ENCODE measurements around the gene PNPLA7. TPM values are rescaled to one million over a fixed set of nuclear protein-coding genes. Genes with fewer than 3 reads are reported as not detected.

The PNPLA7 gene
- total and polyA plus RNA-seq, 4 donors: 0.79 to 8.9 (median 7.7) TPM

DNA sequence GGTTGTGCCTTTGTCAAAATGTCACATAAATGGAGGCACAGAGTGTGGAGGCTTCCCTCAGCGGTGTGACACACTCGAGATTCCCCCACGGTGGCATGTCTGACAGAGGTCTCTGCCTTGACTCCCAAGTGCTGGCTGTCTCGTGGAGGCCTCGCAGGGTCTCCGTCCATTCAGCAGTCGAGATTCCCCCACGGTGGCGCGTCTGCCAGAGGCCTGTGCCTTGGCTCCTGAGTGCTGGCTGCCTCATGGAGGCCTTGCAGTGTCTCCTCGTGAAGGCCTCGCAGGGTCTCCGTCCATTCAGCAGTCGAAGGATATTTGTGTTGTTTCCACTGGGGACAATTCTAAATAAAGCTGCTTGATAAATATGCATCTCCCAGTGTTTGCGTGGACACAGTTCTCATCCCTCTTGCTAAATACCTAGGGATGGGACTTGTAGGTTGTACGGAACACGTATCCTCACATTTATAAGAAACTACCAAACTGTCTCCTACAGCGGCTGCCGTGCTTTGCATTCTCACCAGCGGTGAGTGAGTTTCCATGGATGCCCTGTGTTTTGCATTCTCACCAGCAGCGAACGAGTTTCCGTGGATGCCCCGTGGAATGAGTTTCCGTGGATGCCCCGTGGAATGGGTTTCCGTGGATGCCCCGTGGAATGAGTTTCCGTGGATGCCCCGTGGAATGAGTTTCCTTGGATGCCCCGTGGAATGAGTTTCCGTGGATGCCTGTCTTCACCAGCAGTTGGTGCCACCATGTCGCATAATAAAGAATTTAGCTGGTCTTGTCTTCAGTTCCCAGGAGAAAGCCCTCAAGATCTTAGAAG, 25.8 kb downstream of the PNPLA7 start:
- ATAC-seq (ENCODE audit: insufficient read depth, low FRiP score) (no peak), DNase-seq (no peak)
- no peaks in the 10 kb centered on the region for H3K4me1 ChIP-seq (ENCODE audit: control insufficient read depth in 5 of 5, insufficient read depth in 5 of 5, low read length in 5 of 5)
- H3K27me3 ChIP-seq (ENCODE audit: control insufficient read depth in 3 of 3, insufficient read depth in 3 of 3, low read length in 2 of 3): no peaks in the 10 kb centered on the region
- no peak overlapping the region for H3K9ac ChIP-seq (ENCODE audit: insufficient read depth in 1 of 2, low read length in 2 of 2)
- no peaks in the 10 kb centered on the region for H3K9me3 ChIP-seq (ENCODE audit: control insufficient read depth in 4 of 4, insufficient read depth in 3 of 4, low read length in 3 of 4)
- peaks cover 0 to 3% (median 0%) of the 10 kb centered on the region in 4 donors for H3K36me3 ChIP-seq (ENCODE audit: control insufficient read depth in 4 of 4, insufficient read depth in 4 of 4, low read length in 4 of 4)
- 97% methylated on average over 33 of the region's 33 CpGs for WGBS, 2 donors
- TF ChIP-seq, protein P1, sequence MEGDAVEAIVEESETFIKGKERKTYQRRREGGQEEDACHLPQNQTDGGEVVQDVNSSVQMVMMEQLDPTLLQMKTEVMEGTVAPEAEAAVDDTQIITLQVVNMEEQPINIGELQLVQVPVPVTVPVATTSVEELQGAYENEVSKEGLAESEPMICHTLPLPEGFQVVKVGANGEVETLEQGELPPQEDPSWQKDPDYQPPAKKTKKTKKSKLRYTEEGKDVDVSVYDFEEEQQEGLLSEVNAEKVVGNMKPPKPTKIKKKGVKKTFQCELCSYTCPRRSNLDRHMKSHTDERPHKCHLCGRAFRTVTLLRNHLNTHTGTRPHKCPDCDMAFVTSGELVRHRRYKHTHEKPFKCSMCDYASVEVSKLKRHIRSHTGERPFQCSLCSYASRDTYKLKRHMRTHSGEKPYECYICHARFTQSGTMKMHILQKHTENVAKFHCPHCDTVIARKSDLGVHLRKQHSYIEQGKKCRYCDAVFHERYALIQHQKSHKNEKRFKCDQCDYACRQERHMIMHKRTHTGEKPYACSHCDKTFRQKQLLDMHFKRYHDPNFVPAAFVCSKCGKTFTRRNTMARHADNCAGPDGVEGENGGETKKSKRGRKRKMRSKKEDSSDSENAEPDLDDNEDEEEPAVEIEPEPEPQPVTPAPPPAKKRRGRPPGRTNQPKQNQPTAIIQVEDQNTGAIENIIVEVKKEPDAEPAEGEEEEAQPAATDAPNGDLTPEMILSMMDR (IDR thresholded peaks at IDR 0.05; ENCODE audit: control extremely low read depth, extremely low read depth): no peak
- H3K27ac ChIP-seq (ENCODE audit: low read depth in 1 of 2, low read length in 1 of 2): no peak overlapping the region
- no peak overlapping the region for H3K4me3 ChIP-seq

DNA sequence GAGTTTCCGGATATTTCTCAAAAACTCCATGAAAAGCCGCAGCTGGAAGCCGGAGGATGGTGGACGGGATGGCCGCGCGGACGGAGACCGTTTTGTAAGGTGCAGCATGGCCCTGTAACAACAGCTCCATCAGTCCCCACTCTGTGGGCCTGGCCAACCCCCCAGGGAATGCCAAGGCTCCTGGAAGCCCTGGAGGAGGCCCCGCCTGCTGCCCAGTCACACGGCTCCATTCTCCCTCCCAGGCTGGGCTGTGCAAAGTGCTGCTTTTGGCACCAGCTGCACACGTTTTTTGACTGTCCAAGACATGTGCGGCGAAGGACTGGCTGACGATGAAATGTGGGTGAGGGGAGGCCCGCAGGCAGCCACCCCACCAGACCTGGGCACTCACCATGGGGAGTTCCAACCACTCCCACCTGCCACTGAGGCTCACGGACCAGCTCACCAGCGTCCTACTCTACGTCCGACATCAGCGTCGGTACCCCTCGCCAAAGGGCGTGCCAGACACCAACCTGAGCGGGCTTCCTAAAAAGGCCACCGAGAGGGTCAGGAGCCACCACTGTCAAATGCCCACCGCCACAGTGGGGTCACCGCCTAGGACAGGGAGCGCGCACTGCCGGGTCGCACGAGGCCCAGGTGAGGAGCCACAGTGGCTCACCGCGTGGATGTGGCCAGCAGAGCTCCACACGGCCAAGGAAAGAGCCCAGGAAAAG, 27.3 kb downstream of the PNPLA7 start:
- whole genome bisulfite sequencing, 2 donors: 92 to 95% methylated on average over 36 of the region's 36 CpGs
- Histone ChIP-seq H3K27ac (ENCODE audit: low read depth in 1 of 2, low read length in 1 of 2) (no peak overlapping the region), H3K9ac (ENCODE audit: insufficient read depth in 1 of 2, low read length in 2 of 2) (no peak overlapping the region), H3K4me3 (no peak overlapping the region), H3K36me3 (ENCODE audit: control insufficient read depth in 4 of 4, insufficient read depth in 4 of 4, low read length in 4 of 4) (peaks cover 0 to 3% (median 0%) of the 10 kb centered on the region in 4 donors), H3K27me3 (ENCODE audit: control insufficient read depth in 3 of 3, insufficient read depth in 3 of 3, low read length in 2 of 3) (no peaks in the 10 kb centered on the region), H3K4me1 (ENCODE audit: control insufficient read depth in 5 of 5, insufficient read depth in 5 of 5, low read length in 5 of 5) (no peaks in the 10 kb centered on the region), H3K9me3 (ENCODE audit: control insufficient read depth in 4 of 4, insufficient read depth in 3 of 4, low read length in 3 of 4) (no peaks in the 10 kb centered on the region)
- no peak for DNase-seq
- ATAC-seq (ENCODE audit: insufficient read depth, low FRiP score): no peak
- TF ChIP-seq, protein P1 (IDR thresholded peaks at IDR 0.05; ENCODE audit: control extremely low read depth, extremely low read depth): no peak

DNA sequence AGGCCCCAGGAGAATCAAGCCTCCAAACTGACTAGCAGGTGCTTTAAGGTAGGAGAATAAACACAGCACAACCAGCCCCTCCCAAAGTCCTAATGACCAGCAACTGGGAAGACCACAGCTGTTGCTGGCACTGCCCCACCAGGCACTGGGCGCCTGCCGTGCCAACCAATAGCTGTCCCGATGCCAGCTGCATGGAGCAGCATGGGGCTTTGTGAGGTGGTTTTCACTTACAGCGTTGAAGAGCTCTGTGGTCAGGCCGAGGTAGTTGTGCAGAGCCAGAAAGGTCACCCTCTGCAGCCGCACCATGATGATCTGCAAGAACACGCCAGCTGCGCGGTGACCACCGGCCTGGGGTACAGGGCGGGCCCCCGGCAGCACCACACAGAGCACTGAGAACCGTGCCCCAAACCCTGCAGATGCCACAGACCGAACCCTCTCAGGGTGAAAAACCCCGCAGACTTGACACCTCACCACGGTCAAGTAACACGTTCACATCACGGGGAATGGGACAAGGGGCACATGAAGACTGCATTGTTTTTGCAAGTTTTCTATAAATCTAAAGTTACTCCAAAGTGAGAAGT, 28.7 kb downstream of the PNPLA7 start:
- WGBS, 2 donors: 90 to 94% methylated on average over 17 to 18 of the region's 18 CpGs
- Histone ChIP-seq H3K9me3 (ENCODE audit: control insufficient read depth in 4 of 4, insufficient read depth in 3 of 4, low read length in 3 of 4) (no peaks in the 10 kb centered on the region), H3K27ac (ENCODE audit: low read depth in 1 of 2, low read length in 1 of 2) (no peak overlapping the region), H3K9ac (ENCODE audit: insufficient read depth in 1 of 2, low read length in 2 of 2) (no peak overlapping the region), H3K4me3 (no peak overlapping the region), H3K27me3 (ENCODE audit: control insufficient read depth in 3 of 3, insufficient read depth in 3 of 3, low read length in 2 of 3) (no peaks in the 10 kb centered on the region), H3K4me1 (ENCODE audit: control insufficient read depth in 5 of 5, insufficient read depth in 5 of 5, low read length in 5 of 5) (no peaks in the 10 kb centered on the region), H3K36me3 (ENCODE audit: control insufficient read depth in 4 of 4, insufficient read depth in 4 of 4, low read length in 4 of 4) (peaks cover 0 to 3% (median 0%) of the 10 kb centered on the region in 4 donors)
- DNase-seq (no peak), ATAC-seq (ENCODE audit: insufficient read depth, low FRiP score) (no peak)
- TF ChIP-seq, protein P1 (IDR thresholded peaks at IDR 0.05; ENCODE audit: control extremely low read depth, extremely low read depth): no peak

Data from lung (tissue), 12 donors.